HG02943 (cell line): ENCODE measurements around the gene SLC15A5.

Source experiments
- ATAC-seq: cut with Tn5 transposase; IDR thresholded peaks from one replicate; pipeline ENCODE4 v1.9.1; 2021; ENCODE audit warnings: mild to moderate bottlenecking, low read depth, moderate library complexity; ENCODE audit not compliant: unreplicated experiment

SLC15A5 gene

DNA sequence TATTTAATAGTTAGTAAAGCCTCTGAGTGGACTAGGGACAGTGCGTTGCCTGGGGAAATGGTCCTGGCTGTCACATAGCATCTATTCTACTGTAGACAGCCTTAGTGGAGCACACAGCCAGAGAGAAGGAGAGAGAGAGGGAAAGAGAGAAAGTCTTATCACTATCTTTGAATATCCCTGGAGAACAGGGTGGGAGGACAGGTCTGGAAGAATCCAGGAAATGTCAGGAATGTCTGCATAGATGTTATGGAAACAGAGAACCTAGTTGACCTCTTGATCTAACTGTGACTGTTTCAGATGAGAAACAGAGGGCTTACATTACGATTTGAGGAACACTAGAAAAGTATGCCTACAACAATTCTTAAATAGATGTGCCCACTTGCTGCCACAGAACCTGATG is 92.8 kb downstream of the SLC15A5 start:
- no peak for ATAC-seq

DNA sequence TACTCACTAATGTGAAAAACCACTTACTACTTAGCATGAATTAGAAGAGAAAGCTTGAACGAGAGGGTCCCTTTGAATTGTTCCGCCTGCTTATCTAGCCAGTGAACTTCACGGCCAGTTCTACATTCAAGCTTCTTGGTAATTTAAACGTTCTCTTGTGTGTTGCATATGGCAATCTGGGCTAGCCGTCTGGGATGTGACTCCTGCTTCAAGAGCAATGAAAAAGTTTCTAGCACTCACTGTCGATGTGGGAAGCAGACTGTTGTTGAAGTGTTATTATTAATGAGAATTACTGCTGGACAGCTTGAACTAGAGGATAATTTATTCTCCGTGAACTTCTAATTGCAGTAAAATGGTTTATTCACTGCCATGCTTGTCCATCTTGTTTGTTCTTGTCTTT is 93.9 kb downstream of the SLC15A5 start:
- no peak for ATAC-seq

DNA sequence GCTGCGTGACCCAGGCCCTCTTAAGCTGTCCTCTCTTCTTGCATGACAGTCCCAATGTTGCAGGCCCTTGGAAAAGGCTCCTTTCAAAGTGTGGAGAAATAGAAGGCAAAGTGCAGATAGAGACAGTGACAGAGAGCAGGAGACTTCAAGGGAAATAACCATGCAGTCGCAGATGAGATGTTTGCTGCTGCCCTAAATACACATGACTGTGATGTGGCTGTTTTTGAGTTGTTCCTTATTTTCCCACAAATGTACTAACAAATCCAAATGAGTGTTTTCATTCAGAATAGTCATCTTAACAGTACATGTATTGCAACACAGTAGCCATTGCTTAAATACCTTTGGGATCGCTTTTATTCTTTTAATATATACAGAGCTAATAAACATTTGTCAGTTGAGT is 101.6 kb downstream of the SLC15A5 start:
- ATAC-seq = no peak

DNA sequence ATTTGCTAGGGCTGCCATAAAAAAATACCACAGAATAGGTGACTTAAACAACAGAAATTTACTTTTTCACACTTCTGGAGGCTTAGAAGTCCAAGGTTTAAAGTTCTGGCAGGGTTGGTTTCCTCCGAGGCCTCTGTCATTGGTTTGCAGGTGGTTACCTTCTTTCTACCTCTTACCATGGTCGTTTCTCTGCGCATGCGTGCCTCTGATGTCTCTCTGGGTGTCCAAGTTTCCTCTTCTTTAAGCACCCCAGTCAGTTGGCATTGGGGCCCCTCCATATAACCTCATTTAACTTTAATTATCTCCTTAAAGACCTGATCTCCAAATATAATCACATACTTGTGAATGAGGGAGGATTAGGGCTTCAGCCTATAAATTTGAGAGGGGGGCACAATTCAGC is 103.2 kb downstream of the SLC15A5 start:
- ATAC-seq = no peak

DNA sequence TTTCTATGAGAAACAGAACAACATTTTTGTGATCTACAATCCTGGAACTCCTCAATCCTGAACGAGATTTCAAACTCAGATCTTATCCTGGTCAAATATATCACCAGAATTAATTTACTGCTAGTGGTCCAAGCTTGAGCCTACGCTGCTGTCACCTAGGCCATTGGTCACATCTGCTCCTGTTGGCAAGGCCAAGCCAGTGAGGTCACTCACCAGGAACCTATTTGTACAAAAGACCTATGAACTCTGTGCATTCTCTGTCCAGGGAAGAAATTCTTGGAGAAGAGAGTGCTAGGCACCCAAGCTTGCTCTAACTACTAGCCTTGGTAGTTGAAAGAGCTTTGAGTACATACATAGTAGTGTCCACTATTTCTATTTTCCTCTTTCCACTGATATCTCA is 106.1 kb downstream of the SLC15A5 start:
- ATAC-seq = no peak

DNA sequence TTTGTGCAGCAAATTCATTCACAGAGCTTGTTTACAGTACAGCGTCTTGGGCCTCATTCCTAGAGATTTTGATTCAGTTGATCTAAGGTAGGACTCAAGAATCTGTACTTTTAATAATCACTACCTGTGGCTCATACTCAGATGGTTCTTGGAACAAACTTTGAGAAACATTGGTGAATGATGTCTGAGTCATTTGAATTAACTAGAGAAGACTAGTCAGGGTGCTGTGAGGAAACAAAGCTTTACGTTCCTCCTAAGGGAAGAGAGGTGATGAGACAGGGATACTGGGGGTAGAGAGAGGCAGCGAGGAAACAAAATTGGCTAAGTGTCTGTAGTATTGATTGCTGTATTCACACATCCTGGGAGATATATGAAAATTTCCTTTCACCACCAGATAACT is 109.4 kb downstream of the SLC15A5 start:
- no peak for ATAC-seq

DNA sequence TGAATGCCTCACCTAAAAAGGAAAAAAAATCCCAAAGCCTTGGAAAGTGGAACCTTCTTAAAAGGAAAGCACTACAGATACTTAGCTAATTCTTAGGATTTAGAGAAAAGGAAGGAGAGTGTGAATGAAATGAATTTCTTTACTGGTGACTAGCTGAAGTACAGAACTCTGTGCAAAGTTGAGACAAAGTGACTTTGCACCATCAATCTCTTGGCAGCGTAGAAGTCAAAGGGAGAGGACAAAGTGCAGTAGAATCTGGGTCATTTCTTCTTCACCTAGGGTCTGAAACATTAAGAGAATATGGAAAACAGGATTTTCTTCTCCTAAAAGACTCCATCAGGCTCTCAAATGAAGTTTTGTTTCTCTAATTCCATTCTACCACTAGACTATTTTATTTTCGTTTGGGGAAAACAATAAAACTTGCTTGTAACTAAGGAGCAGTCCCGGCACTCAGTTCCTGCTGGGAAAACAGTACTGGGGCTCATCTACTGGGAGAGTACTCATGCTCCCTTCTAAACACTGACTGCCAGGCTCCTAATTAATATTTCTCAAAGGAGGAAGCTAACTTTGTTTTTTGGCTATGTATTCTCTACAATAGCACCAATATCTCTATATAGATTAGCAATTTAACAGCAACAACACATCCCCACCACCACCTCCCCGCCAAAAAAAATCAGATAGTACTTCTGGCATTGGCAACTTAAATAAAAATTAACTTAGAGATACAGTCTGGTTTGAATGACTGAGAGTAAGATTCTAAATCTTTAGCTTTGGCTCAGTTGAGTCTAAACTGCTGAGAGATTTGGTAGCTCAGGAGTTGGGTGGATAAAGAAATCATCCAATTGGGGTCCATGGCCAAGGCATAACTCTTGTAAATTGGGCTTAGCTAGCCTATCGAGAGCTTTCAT is 110.7 kb downstream of the SLC15A5 start:
- ATAC-seq = no peak

DNA sequence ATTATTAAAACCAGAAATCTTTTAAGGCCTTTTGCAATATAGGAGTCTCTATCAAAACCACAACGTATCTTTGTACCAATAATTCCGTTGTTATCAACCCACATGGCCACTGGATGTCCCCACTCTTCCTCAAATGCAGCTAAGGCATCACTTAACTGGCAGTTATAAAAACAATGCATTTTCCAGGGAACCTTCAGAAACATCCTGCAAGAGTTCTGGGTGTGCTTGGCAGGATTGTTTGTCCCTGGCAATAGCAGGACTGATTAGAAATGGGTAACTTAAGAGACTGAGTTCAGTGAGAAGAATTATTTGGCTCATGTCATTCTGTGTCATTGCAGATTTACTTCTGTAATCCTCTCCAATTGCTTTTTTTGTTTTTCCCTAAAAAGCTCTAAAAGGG is 112.0 kb downstream of the SLC15A5 start:
- no peak for ATAC-seq

DNA sequence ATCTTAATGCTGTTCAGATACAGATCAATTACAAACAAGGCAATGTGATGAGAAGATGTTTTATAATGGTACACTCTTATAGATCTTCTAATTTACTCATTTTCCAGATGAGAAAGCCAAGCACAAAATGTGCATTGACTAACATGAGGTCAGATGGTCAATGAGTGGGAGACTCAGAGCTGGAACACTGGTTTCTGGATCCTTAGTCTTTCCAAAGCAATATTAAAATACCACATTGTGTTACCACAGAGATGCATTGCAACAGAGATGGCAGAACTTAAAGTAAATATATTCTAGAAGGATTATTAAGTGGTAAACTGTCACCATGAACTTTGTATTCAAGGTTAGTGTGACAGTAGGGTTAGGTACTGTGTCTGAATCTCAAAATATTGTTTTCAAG is 113.6 kb downstream of the SLC15A5 start:
- ATAC-seq = no peak

DNA sequence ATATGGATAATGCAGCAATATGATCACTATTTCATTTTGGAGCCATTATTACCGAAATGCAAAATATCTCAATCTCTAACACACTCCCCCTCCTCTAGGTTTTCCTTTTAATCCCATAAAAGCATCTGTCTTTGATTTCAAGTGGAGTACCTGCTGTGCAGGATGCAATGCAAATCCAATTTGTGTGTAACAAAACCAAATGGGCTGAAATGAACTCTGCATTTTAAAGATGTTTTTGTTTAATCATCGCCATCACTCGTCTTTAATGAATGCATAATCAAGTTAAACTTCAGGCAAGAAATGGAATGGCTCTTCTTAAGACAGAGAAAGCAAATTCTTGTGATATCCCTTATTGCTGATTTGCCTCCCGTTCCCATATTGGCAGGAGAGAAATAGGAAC is 114.3 kb downstream of the SLC15A5 start:
- ATAC-seq = no peak

DNA sequence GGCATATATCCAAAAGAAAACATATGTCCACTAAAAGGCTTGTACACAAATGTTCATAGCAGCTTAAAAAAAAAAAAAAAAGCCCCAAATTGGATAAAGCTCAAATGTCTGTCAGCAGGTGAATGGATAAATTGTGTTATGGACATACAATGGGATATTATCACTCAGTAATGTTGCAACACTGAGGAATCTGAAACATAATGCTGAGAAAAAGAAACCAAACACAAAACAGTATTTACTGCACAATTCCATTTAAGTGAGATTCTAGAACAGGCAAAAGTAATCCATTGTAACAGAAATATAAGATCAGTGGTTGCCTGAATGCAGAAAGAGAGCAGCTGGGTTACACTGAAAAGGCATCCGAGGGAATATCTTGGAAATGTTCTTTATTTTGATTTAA is 117.9 kb downstream of the SLC15A5 start:
- ATAC-seq = no peak

DNA sequence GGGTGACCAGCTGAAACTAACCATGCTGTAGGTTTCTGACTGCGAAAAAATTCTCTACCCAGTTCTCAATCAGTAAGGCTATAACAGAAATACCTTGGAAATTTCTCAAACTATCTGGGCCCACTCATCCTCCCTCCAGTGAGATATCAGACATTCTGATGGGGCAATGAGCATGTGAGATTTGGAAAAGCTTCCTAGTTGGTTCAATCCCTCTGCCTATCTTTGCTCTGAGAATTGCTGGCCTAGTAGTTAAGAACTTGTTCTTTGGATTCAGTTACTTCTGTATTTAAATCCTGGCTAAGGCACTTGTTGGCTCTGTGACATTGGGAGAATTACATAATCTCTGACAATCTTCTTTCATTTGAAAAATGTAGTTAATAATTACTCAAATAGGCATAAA is 119.4 kb downstream of the SLC15A5 start:
- no peak for ATAC-seq

DNA sequence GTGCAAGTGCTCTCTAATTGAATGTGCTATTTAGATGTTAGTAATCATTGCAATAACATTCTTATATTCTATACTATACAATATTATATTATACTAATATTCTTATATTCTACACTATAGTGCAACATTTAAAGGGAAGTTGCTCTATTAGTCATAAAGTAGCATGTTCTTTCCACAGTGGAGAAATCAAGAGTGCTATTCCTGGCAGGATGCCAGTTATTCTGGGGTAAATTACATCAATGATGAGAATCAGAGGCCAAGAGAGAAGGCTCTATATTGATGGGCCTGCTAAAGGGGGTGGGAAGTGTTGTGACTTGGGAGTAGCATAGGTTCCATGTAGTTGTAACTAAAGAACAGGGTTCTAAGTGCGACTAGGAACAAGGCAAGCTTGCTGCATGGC is 121.5 kb downstream of the SLC15A5 start:
- ATAC-seq = no peak

DNA sequence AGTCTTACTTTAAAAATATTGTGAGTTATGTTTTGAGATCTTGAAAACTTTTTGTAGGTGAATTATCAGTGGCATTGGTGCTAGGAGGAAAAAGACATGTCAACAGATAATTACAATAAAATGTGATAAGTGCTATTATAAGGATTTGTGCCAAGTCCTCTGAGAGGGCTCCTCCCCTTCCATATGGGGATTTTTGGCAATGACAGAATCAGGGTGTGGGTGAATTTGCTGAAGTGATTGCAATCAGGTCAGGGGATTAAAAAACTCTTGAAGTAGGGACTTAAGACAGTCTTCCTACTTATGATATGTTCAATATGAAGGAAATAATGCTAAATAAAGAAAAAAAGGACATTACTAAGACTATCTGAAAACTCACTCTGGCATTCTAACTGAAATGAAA is 122.5 kb downstream of the SLC15A5 start:
- ATAC-seq = no peak

DNA sequence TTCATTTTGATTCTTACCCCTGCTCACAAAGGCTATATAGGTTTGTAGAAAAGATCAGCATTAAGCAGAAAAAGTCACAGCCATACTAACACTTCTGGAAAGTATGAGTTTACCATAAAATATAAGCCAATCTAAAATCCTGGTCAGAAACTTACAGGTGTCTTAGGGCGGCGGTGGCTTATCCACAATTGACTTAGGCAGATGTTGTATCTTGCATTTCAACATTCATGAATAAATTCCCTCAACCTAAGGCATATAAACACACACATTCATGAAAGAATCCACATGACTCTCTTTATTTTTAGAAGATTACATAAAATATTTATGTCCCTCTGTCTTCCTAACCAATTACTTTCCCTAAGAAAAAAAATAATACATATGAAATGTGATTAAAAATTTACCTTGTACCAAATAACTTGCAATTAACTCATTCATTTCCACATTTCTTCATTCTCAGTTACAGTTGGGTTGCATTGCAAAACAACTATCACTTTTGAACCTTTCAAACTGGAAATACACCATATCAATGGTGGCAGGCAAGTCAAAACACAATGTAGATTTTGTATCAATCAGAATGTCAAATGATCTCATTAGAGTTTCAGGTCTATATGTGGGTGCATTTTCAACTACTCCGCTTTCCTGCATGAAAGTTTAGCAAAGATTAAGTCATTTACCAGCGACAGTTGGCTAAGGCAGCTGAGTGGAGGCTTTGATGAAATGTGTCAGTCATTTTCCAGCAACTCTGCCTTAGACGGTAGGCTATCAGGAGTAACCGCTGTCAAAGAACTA is 124.4 kb downstream of the SLC15A5 start:
- no peak for ATAC-seq

DNA sequence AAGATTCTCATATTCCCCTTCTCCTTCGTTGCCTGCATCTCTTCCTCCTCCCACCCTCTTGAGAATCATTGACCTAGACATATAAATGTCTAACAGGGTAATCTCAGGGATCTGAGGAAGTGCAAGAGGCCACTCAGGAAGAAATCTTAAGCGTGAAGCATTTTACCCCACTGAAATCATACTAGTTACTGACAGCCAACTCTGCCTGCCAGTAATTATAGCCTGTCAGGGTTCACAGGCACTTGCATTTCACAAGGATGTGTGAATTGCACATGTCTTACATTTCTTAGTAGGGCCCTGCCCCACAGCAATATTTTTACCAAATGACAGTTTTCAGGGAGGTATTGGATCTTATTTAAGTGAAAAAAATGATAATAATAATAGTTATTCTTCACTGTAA is 127.2 kb downstream of the SLC15A5 start:
- ATAC-seq = no peak

DNA sequence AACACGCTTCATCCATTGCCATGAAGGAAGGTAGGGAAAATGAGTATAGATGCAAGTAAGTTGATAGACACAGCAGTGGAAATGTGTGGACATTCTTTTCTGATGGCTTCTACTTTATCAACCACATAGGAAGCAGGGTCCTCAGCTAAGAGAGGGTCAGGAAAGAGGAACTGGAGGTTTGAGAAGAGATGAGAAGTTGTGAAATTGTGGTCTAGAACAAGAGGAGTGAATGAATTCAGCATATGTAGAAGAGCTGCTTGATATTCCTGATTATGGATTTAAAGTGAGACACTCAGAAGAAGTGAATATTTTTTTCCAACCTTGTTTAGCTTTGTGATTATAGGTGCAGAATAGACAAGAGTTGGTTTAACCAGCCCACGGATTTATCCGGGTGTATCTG is 128.5 kb downstream of the SLC15A5 start:
- ATAC-seq = no peak
